PC-3 (cell line): ENCODE measurements around the gene CARD10. TPM values are rescaled to one million over a fixed set of nuclear protein-coding genes. Genes with fewer than 3 reads are reported as not detected.

Experiments used
- ATAC-seq: fragments of 200-7000 bp; cut with Tn5 transposase; 2 replicates; pipeline ENCODE4 v1.9.1; 2020; ENCODE audit warnings: mild to moderate bottlenecking, moderate library complexity
- BruUV-seq: library from RNA; stranded (reverse); fragments of 400-500 nt; replicated peaks from 2 replicates; lab custom pipeline; 2021; lab: Mats Ljungman, UMichigan
- CTCF ChIA-PET: fragments of 300-600 bp; sonication (Branson Sonifier 250); formaldehyde crosslinking; loops from one replicate; lab custom pipeline; 2022; ENCODE audit warnings: antibody characterized with exemption; lab: Charles Lee
- POLR2A ChIA-PET: fragments of 300-600 bp; sonication (Branson Sonifier 250); formaldehyde crosslinking; loops from one replicate; lab custom pipeline; 2022; ENCODE audit warnings: antibody characterized with exemption; ENCODE audit not compliant: unreplicated experiment; lab: Charles Lee
- DNase-seq: peaks from one replicate; pipeline ENCODE4 v3.0.0-alpha.2; 2015
- H2AFZ ChIP-seq: fragments of 300-600 bp; sonication (generic); 2 replicates; pipeline ENCODE4 v1.6.0; 2016; ENCODE audit warnings: antibody characterized with exemption, low read length
- H3F3A ChIP-seq: fragments of 300-600 bp; sonication (generic); one replicate; pipeline ENCODE4 v1.6.0; 2017; ENCODE audit warnings: antibody characterized with exemption, low read length, control low read depth, mild to moderate bottlenecking; ENCODE audit not compliant: unreplicated experiment
- H3K27ac ChIP-seq: fragments of 300-600 bp; sonication (generic); 2 replicates; pipeline ENCODE4 v1.5.1; 2016; ENCODE audit warnings: mild to moderate bottlenecking, low read length
- H3K27me3 ChIP-seq: fragments of 300-600 bp; sonication (generic); 2 replicates; pipeline ENCODE4 v1.6.1; 2016; ENCODE audit warnings: low read length, mixed read lengths
- H3K36me3 ChIP-seq: fragments of 300-600 bp; sonication (generic); 2 replicates; pipeline ENCODE4 v1.6.1; 2016; ENCODE audit warnings: low read depth, mixed run types, low read length, mixed read lengths
- H3K4me1 ChIP-seq: fragments of 300-600 bp; sonication (generic); 2 replicates; pipeline ENCODE4 v1.5.1; 2016; ENCODE audit warnings: low read length; ENCODE audit not compliant: insufficient read depth
- H3K4me2 ChIP-seq: fragments of 300-600 bp; sonication (generic); 2 replicates; pipeline ENCODE4 v1.6.0; 2016; ENCODE audit warnings: low read length
- H3K4me3 ChIP-seq: fragments of 300-600 bp; sonication (generic); 2 replicates; pipeline ENCODE4 v1.5.1; 2016; ENCODE audit warnings: mild to moderate bottlenecking, low read length, mixed read lengths
- H3K79me2 ChIP-seq: fragments of 300-600 bp; sonication (generic); 2 replicates; pipeline ENCODE4 v1.6.1; 2017; ENCODE audit warnings: low read length, mixed read lengths
- H3K9ac ChIP-seq: fragments of 300-600 bp; sonication (generic); 2 replicates; pipeline ENCODE4 v1.6.0; 2016; ENCODE audit warnings: mild to moderate bottlenecking, low read length
- H3K9me2 ChIP-seq: fragments of 300-600 bp; sonication (generic); replicated peaks from 2 replicates; pipeline ENCODE4 v1.6.1; 2016; ENCODE audit warnings: mixed run types, low read length, mixed read lengths
- H3K9me3 ChIP-seq: fragments of 300-600 bp; sonication (generic); 2 replicates; pipeline ENCODE4 v1.6.1; 2016; ENCODE audit warnings: low read length, mixed read lengths
- H4K20me1 ChIP-seq: fragments of 300-600 bp; sonication (generic); 2 replicates; pipeline ENCODE4 v1.6.1; 2016; ENCODE audit warnings: low read length, mixed read lengths
- EZH2 ChIP-seq: fragments of 300-600 bp; sonication (generic); IDR thresholded peaks from one replicate; pipeline ENCODE4 v1.6.1; 2017; ENCODE audit warnings: antibody characterized with exemption, mild to moderate bottlenecking, low read length; ENCODE audit not compliant: unreplicated experiment
- EZH2phosphoT487 ChIP-seq: fragments of 300-600 bp; sonication (generic); IDR thresholded peaks from 2 replicates; pipeline ENCODE4 v1.6.1; 2018; ENCODE audit warnings: mild to moderate bottlenecking, antibody characterized with exemption, low read length, borderline replicate concordance
- intact Hi-C: fragments of 100-400 bp; cut with micrococcal nuclease; formaldehyde crosslinking; loops from 2 replicates; pipeline ENCODE4 v1.9.0; 2023
- total RNA-seq: library from RNA; depleted of rRNA; stranded (reverse); fragments of >200 nt; gene quantifications from 2 replicates; pipeline ENCODE4 v1.2.3, GENCODE V29; 2014
- TF ChIP-seq, protein P1 (sequence below): fragments of 300-600 bp; sonication (generic); conservative IDR thresholded peaks from 2 replicates; pipeline ENCODE4 v1.5.1; 2017; ENCODE audit warnings: antibody characterized with exemption, low read depth, mild to moderate bottlenecking, low read length

Gene CARD10
- total RNA-seq, 1 experiment from 2014 or later: 20.7 TPM

DNA sequence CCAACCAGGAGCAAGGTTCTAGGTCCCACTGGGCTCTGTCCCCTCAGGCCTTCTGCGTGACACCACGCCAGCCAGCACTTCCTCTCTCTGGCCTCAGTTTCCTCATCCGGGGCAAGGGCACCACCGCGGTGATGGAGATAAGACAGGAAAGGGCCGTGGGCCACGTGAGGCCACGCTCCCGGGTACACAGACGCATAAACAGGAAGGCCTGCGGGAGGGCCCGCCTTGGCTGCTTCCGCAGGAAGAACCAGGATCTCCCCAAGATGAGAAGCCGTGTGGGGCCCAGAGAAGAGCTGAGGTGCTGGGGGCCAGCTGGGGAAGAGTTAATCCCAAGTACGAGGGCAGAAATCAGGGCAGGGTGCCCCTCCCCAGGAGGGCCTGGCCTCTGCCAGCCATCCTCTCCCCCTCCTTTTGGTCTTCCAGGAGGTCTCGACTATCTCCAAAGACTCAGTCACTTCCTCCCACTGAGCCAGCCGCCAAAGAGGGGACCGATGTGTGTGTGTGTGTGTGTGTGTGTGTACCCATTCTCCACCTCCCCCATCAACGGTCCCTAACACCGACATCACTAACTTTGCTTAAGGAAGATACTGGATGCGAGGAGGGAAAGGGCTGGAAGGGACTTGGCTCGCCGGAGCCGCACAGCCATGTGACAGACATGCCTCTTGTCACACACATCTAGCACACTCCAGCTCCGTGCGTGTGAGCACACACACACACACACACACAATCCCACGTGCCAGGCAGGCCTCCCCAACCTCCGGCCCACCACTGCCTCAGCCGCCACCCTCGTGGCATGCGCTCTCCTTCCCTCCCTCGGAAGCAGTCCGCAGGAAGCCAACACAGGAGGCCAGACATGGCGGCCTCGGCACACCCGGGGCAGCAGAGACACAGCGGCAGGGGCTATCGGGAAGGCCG, 34.5 kb downstream of the CARD10 start:
- no peaks in the 10 kb centered on the region for H3F3A ChIP-seq
- TF ChIP-seq, protein P1, sequence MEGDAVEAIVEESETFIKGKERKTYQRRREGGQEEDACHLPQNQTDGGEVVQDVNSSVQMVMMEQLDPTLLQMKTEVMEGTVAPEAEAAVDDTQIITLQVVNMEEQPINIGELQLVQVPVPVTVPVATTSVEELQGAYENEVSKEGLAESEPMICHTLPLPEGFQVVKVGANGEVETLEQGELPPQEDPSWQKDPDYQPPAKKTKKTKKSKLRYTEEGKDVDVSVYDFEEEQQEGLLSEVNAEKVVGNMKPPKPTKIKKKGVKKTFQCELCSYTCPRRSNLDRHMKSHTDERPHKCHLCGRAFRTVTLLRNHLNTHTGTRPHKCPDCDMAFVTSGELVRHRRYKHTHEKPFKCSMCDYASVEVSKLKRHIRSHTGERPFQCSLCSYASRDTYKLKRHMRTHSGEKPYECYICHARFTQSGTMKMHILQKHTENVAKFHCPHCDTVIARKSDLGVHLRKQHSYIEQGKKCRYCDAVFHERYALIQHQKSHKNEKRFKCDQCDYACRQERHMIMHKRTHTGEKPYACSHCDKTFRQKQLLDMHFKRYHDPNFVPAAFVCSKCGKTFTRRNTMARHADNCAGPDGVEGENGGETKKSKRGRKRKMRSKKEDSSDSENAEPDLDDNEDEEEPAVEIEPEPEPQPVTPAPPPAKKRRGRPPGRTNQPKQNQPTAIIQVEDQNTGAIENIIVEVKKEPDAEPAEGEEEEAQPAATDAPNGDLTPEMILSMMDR: no peak
- TF ChIP-seq EZH2phosphoT487 (no peak), EZH2 (no peak)
- no peak overlapping the region for H2AFZ ChIP-seq
- no TSS peak for BruUV-seq
- H3K36me3 ChIP-seq: no peaks in the 10 kb centered on the region
- no peak overlapping the region for H3K27ac ChIP-seq
- intact Hi-C loops: no loop called here
- H3K4me3 ChIP-seq: no peak overlapping the region
- peaks cover 3% of the 10 kb centered on the region; the same call in 1 of the 2 replicates for H3K4me1 ChIP-seq
- ATAC-seq (no peak), DNase-seq (no peak)
- no peaks in the 10 kb centered on the region for H3K9me3 ChIP-seq
- H3K9ac ChIP-seq: no peak overlapping the region
- H4K20me1 ChIP-seq: no peaks in the 10 kb centered on the region
- no peak overlapping the region for H3K4me2 ChIP-seq
- POLR2A ChIA-PET: no interaction called here
- H3K27me3 ChIP-seq: no peaks in the 10 kb centered on the region
- no peaks in the 10 kb centered on the region for H3K9me2 ChIP-seq
- CTCF ChIA-PET: no interaction called here
- no peaks in the 10 kb centered on the region for H3K79me2 ChIP-seq

DNA sequence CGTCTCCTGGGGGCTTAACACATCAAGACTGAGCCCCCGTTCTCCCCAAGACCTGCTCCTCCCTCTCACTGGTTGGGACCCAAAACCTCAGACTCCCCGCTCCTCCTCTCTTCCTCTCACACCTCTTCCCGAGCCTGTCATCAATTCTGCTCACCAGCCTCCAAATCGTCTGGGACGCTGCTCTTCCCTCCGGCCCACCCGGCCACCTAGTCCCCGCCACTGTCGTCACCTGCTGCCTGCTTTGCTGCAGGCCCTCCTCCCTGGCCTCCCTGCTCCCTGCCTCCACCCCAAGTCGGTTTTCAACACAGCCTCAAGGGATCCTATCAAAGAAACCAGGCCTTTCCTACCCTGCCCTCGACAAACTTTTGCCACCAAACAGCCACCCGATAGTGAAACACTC, 36.2 kb downstream of the CARD10 start:
- POLR2A ChIA-PET: no interaction called here

More for the DNA sequence above, 36.2 kb downstream of the CARD10 start:
- Histone ChIP-seq H2AFZ (no peak overlapping the region), H3F3A (no peaks in the 10 kb centered on the region), H3K79me2 (no peaks in the 10 kb centered on the region), H3K27me3 (no peaks in the 10 kb centered on the region), H3K9me2 (no peaks in the 10 kb centered on the region), H4K20me1 (no peaks in the 10 kb centered on the region), H3K36me3 (no peaks in the 10 kb centered on the region), H3K4me2 (no peak overlapping the region), H3K4me1 (peaks cover 3% of the 10 kb centered on the region; the same call in 1 of the 2 replicates), H3K9ac (no peak overlapping the region), H3K27ac (no peak overlapping the region), H3K4me3 (no peak overlapping the region), H3K9me3 (no peaks in the 10 kb centered on the region)
- TF ChIP-seq EZH2 (no peak), EZH2phosphoT487 (no peak)
- TF ChIP-seq, protein P1: no peak
- CTCF ChIA-PET: no interaction called here
- DNase-seq (no peak), ATAC-seq (no peak)
- intact Hi-C loops: no loop called here
- BruUV-seq: no TSS peak
